Left cardiac atrium (tissue), 4 donors: ENCODE measurements around the gene ZFYVE27. TPM values are rescaled to one million over a fixed set of nuclear protein-coding genes. Genes with fewer than 3 reads are reported as not detected.

Experiments
- ATAC-seq, 2 donors: fragments of 200-7000 bp; cut with Tn5 transposase; one replicate each; pipeline ENCODE4 v1.9.1; 2020; ENCODE audit warnings: mild to moderate bottlenecking in 2 of 2, moderate library complexity in 2 of 2
- DNase-seq: peaks from one replicate; pipeline ENCODE4 v3.0.0-alpha.2; 2020
- intact Hi-C, 2 donors: fragments of 100-400 bp; cut with DNase I; formaldehyde crosslinking; loops; one replicate each; pipeline versions ENCODE4 v1.14.1 to v1.15.1; 2022 to 2023
- total RNA-seq, 2 donors: library from RNA; stranded (reverse); fragmentation: NEBNext Ultra II Directional; extraction: Animal tissue kit (Norgen Biotek cat#: 25700); gene quantifications; one replicate each; pipeline ENCODE4 v1.2.1, GENCODE V29; 2021
- donor health status: DM: no; HTN: yes; CAD: no.
- donor health status: DM: no; HTN: yes; CAD: no; lungs with severe emphysema.
- donor health status: DM: yes; HTN: yes; CAD: no.
- donor health status: Dilated cardiomyopathy.

ZFYVE27 gene
- total RNA-seq, 2 donors from 2014 or later, result 15.7 to 19.5 TPM

GRCh38 chr10:97736403-97736901 is 476 bp upstream of the ZFYVE27 start:
- intact Hi-C loops, result loop anchor here in 1 of 2 donors (5.0 kb wide), 1 partner anchor 34 kb away; no protein-coding TSS in a partner anchor
- peak; percentile 9 to 20 for ATAC-seq
- DNase-seq, result no peak

GRCh38 chr10:97737770-97738265 is 890 bp downstream of the ZFYVE27 start:
- intact Hi-C loops, result loop anchor here in 1 of 2 donors (5.0 kb wide), 1 partner anchor 36 kb away; no protein-coding TSS in a partner anchor
- no peak for DNase-seq
- ATAC-seq, result no peak

- ATAC-seq (no peak), DNase-seq (no peak)
- intact Hi-C loops, result loop anchor here in 1 of 2 donors (5.0 kb wide), 1 partner anchor 36 kb away; no protein-coding TSS in a partner anchor
These were observed 1.7 kb downstream of the ZFYVE27 start for GRCh38 chr10:97738616-97739015.

- intact Hi-C loops, result no loop called here
- ATAC-seq, result no peak
- no peak for DNase-seq
These were observed 3.7 kb downstream of the ZFYVE27 start for GRCh38 chr10:97740613-97741012.

- DNase-seq, result no peak
- intact Hi-C loops, result no loop called here
- peak; percentile 36 to 64 for ATAC-seq
These were observed 6.4 kb downstream of the ZFYVE27 start for GRCh38 chr10:97743169-97743943.

- ATAC-seq, result peak; percentile 67 to 68
- no peak for DNase-seq
- intact Hi-C loops, result no loop called here
These were observed 7.6 kb downstream of the ZFYVE27 start for GRCh38 chr10:97744405-97745035.

- intact Hi-C loops, result no loop called here
- DNase-seq, result no peak
- no peak for ATAC-seq
These were observed 10.6 kb downstream of the ZFYVE27 start for GRCh38 chr10:97747573-97747972.

GRCh38 chr10:97748116-97748515 is 11.2 kb downstream of the ZFYVE27 start:
- no peak for DNase-seq
- intact Hi-C loops, result no loop called here
- ATAC-seq, result no peak

GRCh38 chr10:97752956-97753355 is 16.0 kb downstream of the ZFYVE27 start:
- intact Hi-C loops, result loop anchor here in 1 of 2 donors (10.0 kb wide), 1 partner anchor 112 kb away; no protein-coding TSS in a partner anchor
- DNase-seq, result no peak
- ATAC-seq, result no peak

GRCh38 chr10:97754726-97755125 is 17.8 kb downstream of the ZFYVE27 start:
- no peak for DNase-seq
- no peak for ATAC-seq
- intact Hi-C loops, result loop anchor here (5.0 to 10.0 kb wide), 2 partner anchors 38 to 110 kb away; no protein-coding TSS in a partner anchor

- ATAC-seq (no peak), DNase-seq (no peak)
- intact Hi-C loops, result loop anchor here (5.0 to 10.0 kb wide), 2 partner anchors 37 to 109 kb away; no protein-coding TSS in a partner anchor
These were observed 18.8 kb downstream of the ZFYVE27 start for GRCh38 chr10:97755718-97756117.

- DNase-seq (no peak), ATAC-seq (no peak)
- intact Hi-C loops, result loop anchor here (5.0 to 10.0 kb wide), 2 partner anchors 35 to 107 kb away; no protein-coding TSS in a partner anchor
These were observed 20.5 kb downstream of the ZFYVE27 start for GRCh38 chr10:97757471-97757870.

GRCh38 chr10:97759158-97759887 is 22.4 kb downstream of the ZFYVE27 start:
- intact Hi-C loops, result loop anchor here (2.0 to 10.0 kb wide), 3 partner anchors 33 to 111 kb away; no protein-coding TSS in a partner anchor
- ATAC-seq (peak; percentile 67 to 76), DNase-seq (peak; percentile 77)

- DNase-seq, result no peak
- no peak for ATAC-seq
- intact Hi-C loops, result loop anchor here (2.0 to 10.0 kb wide), 3 partner anchors 32 to 111 kb away; no protein-coding TSS in a partner anchor
These were observed 23.0 kb downstream of the ZFYVE27 start for GRCh38 chr10:97759946-97760345.

GRCh38 chr10:97760461-97761257 is 23.7 kb downstream of the ZFYVE27 start:
- intact Hi-C loops, result no loop called here
- ATAC-seq (no peak), DNase-seq (no peak)

- DNase-seq, result no peak
- no peak for ATAC-seq
- intact Hi-C loops, result no loop called here
These were observed 24.5 kb downstream of the ZFYVE27 start for GRCh38 chr10:97761331-97761865.

- ATAC-seq (no peak), DNase-seq (no peak)
- intact Hi-C loops, result no loop called here
These were observed 25.1 kb downstream of the ZFYVE27 start for GRCh38 chr10:97762056-97762455.

- ATAC-seq (peak; percentile 17 to 58), DNase-seq (peak; percentile 45)
- intact Hi-C loops, result no loop called here
These were observed 25.9 kb downstream of the ZFYVE27 start for GRCh38 chr10:97762816-97763215.
